C4-2B (cell line): ENCODE data around the gene CFAP90.

Experiments
- ZFX ChIP-seq: fragments of 450-650 bp; IDR thresholded peaks from 2 replicates; pipeline ENCODE4 v1.6.1; 2017
- TF ChIP-seq, protein P1 (sequence below): fragments of 450-650 bp; conservative IDR thresholded peaks from 2 replicates; pipeline ENCODE4 v1.5.1; 2017; ENCODE audit warnings: mild to moderate bottlenecking

DNA sequence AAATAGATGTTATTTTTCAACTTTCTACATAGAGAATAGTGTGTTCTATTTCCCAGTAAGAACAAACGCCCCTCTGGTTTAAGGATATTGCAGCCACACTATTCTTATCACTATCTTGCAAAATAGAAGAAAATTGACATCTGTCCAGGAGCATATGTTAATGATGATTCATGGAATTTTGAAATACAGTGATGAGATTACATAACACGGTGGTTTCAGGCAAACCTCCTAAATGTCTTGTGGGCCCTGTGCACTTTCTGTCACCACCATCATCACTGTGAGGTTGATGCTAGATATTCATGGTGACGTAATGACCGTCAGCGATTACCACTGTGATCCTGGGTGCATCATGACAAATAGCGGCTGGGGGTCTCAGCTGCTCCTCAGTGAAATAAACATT, 48.1 kb downstream of the CFAP90 start:
- TF ChIP-seq, protein P1, sequence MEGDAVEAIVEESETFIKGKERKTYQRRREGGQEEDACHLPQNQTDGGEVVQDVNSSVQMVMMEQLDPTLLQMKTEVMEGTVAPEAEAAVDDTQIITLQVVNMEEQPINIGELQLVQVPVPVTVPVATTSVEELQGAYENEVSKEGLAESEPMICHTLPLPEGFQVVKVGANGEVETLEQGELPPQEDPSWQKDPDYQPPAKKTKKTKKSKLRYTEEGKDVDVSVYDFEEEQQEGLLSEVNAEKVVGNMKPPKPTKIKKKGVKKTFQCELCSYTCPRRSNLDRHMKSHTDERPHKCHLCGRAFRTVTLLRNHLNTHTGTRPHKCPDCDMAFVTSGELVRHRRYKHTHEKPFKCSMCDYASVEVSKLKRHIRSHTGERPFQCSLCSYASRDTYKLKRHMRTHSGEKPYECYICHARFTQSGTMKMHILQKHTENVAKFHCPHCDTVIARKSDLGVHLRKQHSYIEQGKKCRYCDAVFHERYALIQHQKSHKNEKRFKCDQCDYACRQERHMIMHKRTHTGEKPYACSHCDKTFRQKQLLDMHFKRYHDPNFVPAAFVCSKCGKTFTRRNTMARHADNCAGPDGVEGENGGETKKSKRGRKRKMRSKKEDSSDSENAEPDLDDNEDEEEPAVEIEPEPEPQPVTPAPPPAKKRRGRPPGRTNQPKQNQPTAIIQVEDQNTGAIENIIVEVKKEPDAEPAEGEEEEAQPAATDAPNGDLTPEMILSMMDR, result no peak
- no peak for TF ChIP-seq ZFX
